ENCODE data around the gene P3H1. TPM values are rescaled to one million over a fixed set of nuclear protein-coding genes. Genes with fewer than 3 reads are reported as not detected.

Gene P3H1
- total RNA-seq, 1 donor from 2014 or later, result 51.7 TPM

DNA sequence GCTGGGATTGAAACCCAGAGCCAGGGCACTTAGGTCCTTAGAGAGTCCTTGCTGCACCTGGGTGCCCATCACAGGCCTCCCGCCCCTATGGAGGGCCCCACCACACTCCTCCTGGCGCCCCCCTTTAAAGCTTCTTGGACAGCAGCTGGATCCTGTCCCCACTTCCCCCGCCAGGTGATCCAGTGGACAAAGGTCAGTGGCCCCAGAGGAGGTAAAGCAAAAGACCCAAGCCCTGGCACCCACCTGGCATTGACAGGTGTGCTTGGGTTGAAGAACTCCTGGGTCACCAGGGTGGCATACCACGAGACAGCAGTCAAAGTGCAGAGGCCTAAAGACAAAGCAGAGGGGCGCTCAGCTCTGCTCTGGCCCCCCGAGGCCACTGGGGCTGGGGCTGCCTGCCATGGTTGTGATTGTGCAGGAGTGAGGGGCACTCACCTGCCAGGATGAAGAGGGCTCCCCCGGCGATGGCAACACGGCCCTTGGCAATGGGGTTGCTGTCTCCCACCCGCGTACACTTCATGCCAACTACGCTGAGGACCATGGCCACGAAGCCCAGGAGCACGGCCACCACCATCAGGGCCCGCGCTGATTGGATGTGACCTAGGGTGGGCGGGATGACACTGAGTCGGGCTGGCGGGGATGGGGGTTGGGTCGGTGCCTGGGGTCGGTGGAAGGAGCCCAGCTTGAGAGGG, 28.7 kb downstream of the P3H1 start:
- Histone ChIP-seq H3K36me3 (ENCODE audit: control insufficient read depth, insufficient read depth, low read length) (no peaks in the 10 kb centered on the region), H3K27me3 (ENCODE audit: control insufficient read depth, insufficient read depth, low read length) (peaks cover 8% of the 10 kb centered on the region), H3K4me3 (ENCODE audit: low read depth, low read length) (no peak overlapping the region)
- TF ChIP-seq, protein P1, sequence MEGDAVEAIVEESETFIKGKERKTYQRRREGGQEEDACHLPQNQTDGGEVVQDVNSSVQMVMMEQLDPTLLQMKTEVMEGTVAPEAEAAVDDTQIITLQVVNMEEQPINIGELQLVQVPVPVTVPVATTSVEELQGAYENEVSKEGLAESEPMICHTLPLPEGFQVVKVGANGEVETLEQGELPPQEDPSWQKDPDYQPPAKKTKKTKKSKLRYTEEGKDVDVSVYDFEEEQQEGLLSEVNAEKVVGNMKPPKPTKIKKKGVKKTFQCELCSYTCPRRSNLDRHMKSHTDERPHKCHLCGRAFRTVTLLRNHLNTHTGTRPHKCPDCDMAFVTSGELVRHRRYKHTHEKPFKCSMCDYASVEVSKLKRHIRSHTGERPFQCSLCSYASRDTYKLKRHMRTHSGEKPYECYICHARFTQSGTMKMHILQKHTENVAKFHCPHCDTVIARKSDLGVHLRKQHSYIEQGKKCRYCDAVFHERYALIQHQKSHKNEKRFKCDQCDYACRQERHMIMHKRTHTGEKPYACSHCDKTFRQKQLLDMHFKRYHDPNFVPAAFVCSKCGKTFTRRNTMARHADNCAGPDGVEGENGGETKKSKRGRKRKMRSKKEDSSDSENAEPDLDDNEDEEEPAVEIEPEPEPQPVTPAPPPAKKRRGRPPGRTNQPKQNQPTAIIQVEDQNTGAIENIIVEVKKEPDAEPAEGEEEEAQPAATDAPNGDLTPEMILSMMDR (IDR thresholded peaks at IDR 0.05; ENCODE audit: insufficient read depth, low read length, poor library complexity, severe bottlenecking), result no peak
- no peak for DNase-seq (ENCODE audit: low read depth)

DNA sequence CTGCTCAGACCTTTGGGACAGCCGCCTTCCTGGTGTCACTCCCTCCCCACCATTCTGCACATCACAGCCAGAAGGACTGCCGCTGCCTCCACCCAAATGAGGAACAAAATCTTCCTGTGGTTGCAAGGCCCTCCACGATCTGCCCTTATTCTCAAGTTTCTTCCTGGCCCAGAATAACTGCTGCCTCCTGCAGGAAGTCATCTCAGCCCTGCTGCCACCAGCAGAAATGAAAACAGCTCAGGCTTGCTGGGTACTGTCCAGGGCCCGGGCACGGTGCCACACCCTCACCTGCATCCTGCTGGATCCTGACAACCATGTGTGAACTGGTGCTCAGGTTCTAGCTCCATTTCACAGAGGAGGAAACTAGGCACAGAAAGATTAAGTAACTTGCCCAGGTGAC, 29.6 kb downstream of the P3H1 start:
- no peak for DNase-seq (ENCODE audit: low read depth)
- TF ChIP-seq, protein P1 (IDR thresholded peaks at IDR 0.05; ENCODE audit: insufficient read depth, low read length, poor library complexity, severe bottlenecking), result peak; percentile 3
- Histone ChIP-seq H3K4me3 (ENCODE audit: low read depth, low read length) (no peak overlapping the region), H3K36me3 (ENCODE audit: control insufficient read depth, insufficient read depth, low read length) (no peaks in the 10 kb centered on the region), H3K27me3 (ENCODE audit: control insufficient read depth, insufficient read depth, low read length) (peaks cover 8% of the 10 kb centered on the region)

DNA sequence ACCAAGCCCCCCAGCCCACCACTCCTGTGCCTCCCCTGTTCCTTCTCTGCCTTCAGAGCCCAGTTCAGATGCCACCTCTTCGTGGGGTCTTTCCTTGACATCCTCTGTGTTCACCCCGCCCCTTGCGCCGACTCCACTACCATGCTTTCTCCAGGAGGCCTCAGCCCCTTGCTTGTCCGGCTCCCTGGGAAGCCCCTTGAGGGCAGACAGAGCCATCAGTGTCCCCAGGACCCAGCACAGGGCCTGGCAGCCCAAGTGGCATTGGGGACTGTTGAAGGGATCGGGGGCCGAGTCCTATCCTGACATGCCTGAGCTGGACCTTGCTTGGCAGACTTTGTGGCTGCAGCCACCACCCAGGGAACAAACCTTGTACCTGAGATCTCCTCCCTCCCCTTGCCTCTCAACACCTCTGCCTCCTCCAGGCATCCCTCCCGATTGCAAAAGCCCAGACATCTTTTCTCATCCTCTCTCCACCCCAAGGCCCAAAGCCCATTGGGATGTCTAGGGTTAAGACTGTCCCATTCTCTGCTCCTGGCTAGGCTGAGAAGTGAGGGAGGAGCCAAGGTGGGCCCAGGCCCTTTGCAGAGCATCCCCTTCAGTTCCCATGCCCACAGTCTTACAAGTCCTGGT, 30.1 kb downstream of the P3H1 start:
- Histone ChIP-seq H3K36me3 (ENCODE audit: control insufficient read depth, insufficient read depth, low read length) (no peaks in the 10 kb centered on the region), H3K27me3 (ENCODE audit: control insufficient read depth, insufficient read depth, low read length) (peaks cover 8% of the 10 kb centered on the region), H3K4me3 (ENCODE audit: low read depth, low read length) (no peak overlapping the region)
- TF ChIP-seq, protein P1 (IDR thresholded peaks at IDR 0.05; ENCODE audit: insufficient read depth, low read length, poor library complexity, severe bottlenecking), result no peak
- DNase-seq (ENCODE audit: low read depth), result no peak

DNA sequence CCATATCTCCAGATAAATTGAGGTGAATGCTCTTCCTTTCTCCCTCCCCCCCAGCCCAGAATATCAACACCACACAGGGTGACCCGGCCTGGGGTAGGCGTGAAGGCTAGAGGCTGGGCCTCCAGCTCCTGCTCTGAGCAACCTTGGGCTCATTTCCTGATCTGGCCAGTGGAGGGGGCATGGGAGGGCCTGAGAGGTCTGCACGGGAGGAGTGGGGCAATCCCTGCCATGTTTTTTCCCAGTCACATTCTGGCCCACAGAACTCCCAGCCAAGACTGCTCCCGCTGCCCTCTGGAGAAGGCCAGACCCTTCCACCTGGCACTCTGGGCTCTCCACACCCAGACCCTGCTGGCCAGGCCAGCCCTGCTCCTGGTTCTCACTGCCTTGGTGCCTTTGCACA, 30.7 kb downstream of the P3H1 start:
- DNase-seq (ENCODE audit: low read depth), result no peak

DNA sequence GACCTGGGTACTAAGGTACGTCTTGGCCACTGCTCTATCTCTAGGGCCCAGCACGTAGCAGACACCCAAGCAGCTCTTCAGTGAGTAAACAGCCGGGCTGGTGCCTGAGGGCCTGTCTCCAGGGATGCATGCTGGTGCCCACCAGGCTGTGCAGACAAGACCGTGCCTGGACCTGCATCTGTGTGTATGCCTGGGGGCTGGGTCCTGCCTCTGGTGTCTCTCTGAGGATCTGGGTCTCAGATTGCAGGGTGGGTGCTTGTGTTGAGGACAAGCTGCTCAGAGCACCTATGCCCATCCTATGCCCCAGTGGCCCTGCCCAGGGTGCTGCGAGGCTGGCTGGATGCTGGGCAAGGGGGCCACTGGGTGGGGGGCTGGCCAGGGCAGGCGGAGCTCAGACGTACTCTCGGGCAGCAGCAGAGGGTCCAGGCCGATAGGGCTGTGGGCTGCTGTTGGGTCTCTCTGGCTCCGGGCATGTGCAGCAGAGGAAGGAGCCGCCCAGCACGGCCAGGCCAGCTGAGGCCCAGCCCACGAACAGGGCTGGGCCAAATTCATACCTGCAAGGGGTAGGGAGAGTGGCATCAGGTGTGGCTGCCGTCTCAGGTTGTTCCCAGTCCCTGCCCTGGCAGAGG, 31.2 kb downstream of the P3H1 start:
- Histone ChIP-seq H3K4me3 (ENCODE audit: low read depth, low read length) (no peak overlapping the region), H3K27me3 (ENCODE audit: control insufficient read depth, insufficient read depth, low read length) (peaks cover 8% of the 10 kb centered on the region), H3K36me3 (ENCODE audit: control insufficient read depth, insufficient read depth, low read length) (no peaks in the 10 kb centered on the region)
- TF ChIP-seq, protein P1 (IDR thresholded peaks at IDR 0.05; ENCODE audit: insufficient read depth, low read length, poor library complexity, severe bottlenecking), result no peak
- DNase-seq (ENCODE audit: low read depth), result no peak

More for the DNA sequence above, 30.7 kb downstream of the P3H1 start:
- Histone ChIP-seq H3K36me3 (ENCODE audit: control insufficient read depth, insufficient read depth, low read length) (no peaks in the 10 kb centered on the region), H3K27me3 (ENCODE audit: control insufficient read depth, insufficient read depth, low read length) (peaks cover 8% of the 10 kb centered on the region), H3K4me3 (ENCODE audit: low read depth, low read length) (no peak overlapping the region)
- TF ChIP-seq, protein P1 (IDR thresholded peaks at IDR 0.05; ENCODE audit: insufficient read depth, low read length, poor library complexity, severe bottlenecking), result peak; percentile 33
